ENCODE measurements around the gene BRCA1. TPM values are rescaled to one million over a fixed set of nuclear protein-coding genes. Genes with fewer than 3 reads are reported as not detected.
A peak's percentile ranks its signal among the peaks of the same experiment; 100 is the strongest.

Gene BRCA1
- polyA plus RNA-seq, 3 donors = 0.87 to 2.6 (median 1.9) TPM

- Histone ChIP-seq H3K79me2 (ENCODE audit: insufficient read depth, low read length) (no peaks in the 10 kb centered on the region), H3K27me3 (ENCODE audit: control insufficient read depth in 2 of 2, insufficient read depth in 2 of 2, low read length in 2 of 2) (no peaks in the 10 kb centered on the region), H3K9me3 (replicated peaks in 1 of 2; ENCODE audit: control insufficient read depth in 1 of 2, insufficient read depth in 1 of 2, low read length in 2 of 2) (no peaks in the 10 kb centered on the region), H4K20me1 (ENCODE audit: insufficient read depth, low read length) (no peaks in the 10 kb centered on the region), H3K9ac (ENCODE audit: insufficient read depth, low read length, poor library complexity, severe bottlenecking) (no peak overlapping the region), H3K36me3 (replicated peaks in 1 of 2; ENCODE audit: control insufficient read depth in 1 of 2, insufficient read depth in 2 of 2, low read length in 2 of 2) (no peaks in the 10 kb centered on the region), H3K4me1 (ENCODE audit: control insufficient read depth in 1 of 2, insufficient read depth in 2 of 2, low read length in 2 of 2) (peaks cover 0 to 2% of the 10 kb centered on the region in 2 donors), H3K27ac (ENCODE audit: low read depth in 1 of 2, low read length in 2 of 2) (no peak overlapping the region), H3K4me2 (replicated peaks; ENCODE audit: extremely low read depth, low read length, poor library complexity, severe bottlenecking) (no peak overlapping the region), H2AFZ (ENCODE audit: insufficient read depth, low read depth, low read length, poor library complexity, severe bottlenecking) (no peak overlapping the region), H3K4me3 (replicated peaks in 1 of 3; ENCODE audit: low read depth in 2 of 3, low read length in 3 of 3) (no peak overlapping the region)
- peaks cover 5% of the 10 kb centered on the region for H3K4me1 Mint-ChIP-seq
- H3K27ac Mint-ChIP-seq = no peak overlapping the region
- DNase-seq = no peak
- no peak for TF ChIP-seq CTCF (IDR thresholded peaks at IDR 0.05)
- no peaks in the 10 kb centered on the region for H3K9me3 Mint-ChIP-seq
- peaks cover 0 to 2% of the 10 kb centered on the region in 2 donors for H3K36me3 Mint-ChIP-seq
- H3K27me3 Mint-ChIP-seq (ENCODE audit: low read depth in 3 of 3) = peaks cover 0 to 2% (median 0%) of the 10 kb centered on the region in 3 donors
- 100% methylated on average over 1 of the region's 3 CpGs for WGBS (ENCODE audit: insufficient coverage)
- no peak overlapping the region for H3K4me3 Mint-ChIP-seq
- intact Hi-C loops (cut with micrococcal nuclease) = no loop called here
Observed at GRCh38 chr17:43034894-43035293, 90.3 kb downstream of the BRCA1 start.

GRCh38 chr17:43033948-43034881 is 90.9 kb downstream of the BRCA1 start:
- no peaks in the 10 kb centered on the region for H3K36me3 ChIP-seq (replicated peaks in 1 of 2; ENCODE audit: control insufficient read depth in 1 of 2, insufficient read depth in 2 of 2, low read length in 2 of 2)
- no peak for DNase-seq
- Mint-ChIP-seq H3K27me3 (ENCODE audit: low read depth in 3 of 3) (peaks cover 0 to 2% (median 0%) of the 10 kb centered on the region in 3 donors), H3K27ac (peak overlapping the region in 1 of 7 donors; percentile 56), H3K36me3 (no peaks in the 10 kb centered on the region), H3K4me1 (peaks cover 11% of the 10 kb centered on the region), H3K9me3 (no peaks in the 10 kb centered on the region), H3K4me3 (no peak overlapping the region)
- no peak overlapping the region for H3K4me3 ChIP-seq (replicated peaks in 1 of 3; ENCODE audit: low read depth in 2 of 3, low read length in 3 of 3)
- intact Hi-C loops (cut with micrococcal nuclease) = no loop called here
- H3K9ac ChIP-seq (ENCODE audit: insufficient read depth, low read length, poor library complexity, severe bottlenecking) = no peak overlapping the region
- peaks cover 0 to 9% of the 10 kb centered on the region in 2 donors for H3K4me1 ChIP-seq (ENCODE audit: control insufficient read depth in 1 of 2, insufficient read depth in 2 of 2, low read length in 2 of 2)
- TF ChIP-seq CTCF (IDR thresholded peaks at IDR 0.05) = no peak
- no peaks in the 10 kb centered on the region for H3K79me2 ChIP-seq (ENCODE audit: insufficient read depth, low read length)
- H3K9me3 ChIP-seq (replicated peaks in 1 of 2; ENCODE audit: control insufficient read depth in 1 of 2, insufficient read depth in 1 of 2, low read length in 2 of 2) = no peaks in the 10 kb centered on the region
- no peak overlapping the region for H2AFZ ChIP-seq (ENCODE audit: insufficient read depth, low read depth, low read length, poor library complexity, severe bottlenecking)
- no peak overlapping the region for H3K27ac ChIP-seq (ENCODE audit: low read depth in 1 of 2, low read length in 2 of 2)
- no peaks in the 10 kb centered on the region for H3K27me3 ChIP-seq (ENCODE audit: control insufficient read depth in 2 of 2, insufficient read depth in 2 of 2, low read length in 2 of 2)
- H4K20me1 ChIP-seq (ENCODE audit: insufficient read depth, low read length) = no peaks in the 10 kb centered on the region
- no peak overlapping the region for H3K4me2 ChIP-seq (replicated peaks; ENCODE audit: extremely low read depth, low read length, poor library complexity, severe bottlenecking)
- WGBS (ENCODE audit: insufficient coverage) = 89% methylated on average over 6 of the region's 12 CpGs
